ENCODE measurements around the gene WTIP. TPM values are rescaled to one million over a fixed set of nuclear protein-coding genes. Genes with fewer than 3 reads are reported as not detected.
A peak's percentile ranks its signal among the peaks of the same experiment; 100 is the strongest.
"Not testable (repeated sequence)": the region's sequence is repeated elsewhere in the genome, so short reads cannot be mapped to it uniquely, and the experiment has no call there.

Gene WTIP
- under 1 TPM; 0.29 to 0.88 TPM for total RNA-seq
- under 1 TPM in 1 of 3 donors, not detected in 2; 0.20 TPM for polyA plus RNA-seq
- 1.1 to 2.0 (median 1.4) reads per million in 6 experiments for total RNA-seq

- no peak for ATAC-seq
- Mint-ChIP-seq H3K27ac (no peak within 1 kb of the TSS), H3K4me3 (peak within 1 kb of the TSS in 4 of 10 donors; percentile 43 to 86 (median 64)), H3K27me3 (peaks cover 8 to 58% (median 39%) of the 10 kb centered on the region in 5 donors), H3K9me3 (no peaks in the 10 kb centered on the region), H3K4me1 (peaks cover 8 to 11% (median 8%) of the 10 kb centered on the region in 4 donors), H3K36me3 (peaks cover 1 to 11% (median 6%) of the 10 kb centered on the region in 3 donors)
- POLR2A ChIA-PET = no interaction called here
- DNase-seq = no peak
Observed at GRCh38 chr19:34480971-34481841, at the start of gene WTIP. Gene WTIP, plus strand, starts transcription at chr19:34481758. Its CDS starts 217 bp downstream, at chr19:34481975.

GRCh38 chr19:34432797-34433196, 48.8 kb upstream of the WTIP start:
- POLR2A ChIA-PET = no interaction called here
- Mint-ChIP-seq H3K9me3 (no peaks in the 10 kb centered on the region), H3K36me3 (peaks cover 0 to 59% (median 3%) of the 10 kb centered on the region in 3 donors), H3K4me3 (peak overlapping the region in 1 of 10 donors; percentile 41), H3K4me1 (peaks cover 10 to 42% (median 34%) of the 10 kb centered on the region in 4 donors), H3K27me3 (no peaks in the 10 kb centered on the region), H3K27ac (peak overlapping the region in 1 of 10 donors; percentile 21)
- ATAC-seq (no peak), DNase-seq (no peak)

GRCh38 chr19:34436716-34437115, 44.8 kb upstream of the WTIP start:
- POLR2A ChIA-PET = interaction anchor here (0.6 kb wide), 1 partner anchor 22 kb away, joined by 4 read pairs; no protein-coding TSS in a partner anchor
- no peak overlapping the region for H3K27ac Mint-ChIP-seq
- H3K36me3 Mint-ChIP-seq = peaks cover 0 to 91% (median 9%) of the 10 kb centered on the region in 3 donors

GRCh38 chr19:34448191-34448590, 33.4 kb upstream of the WTIP start:
- no peak for DNase-seq
- H3K27me3 Mint-ChIP-seq = no peaks in the 10 kb centered on the region
- H3K4me3 Mint-ChIP-seq = no peak overlapping the region
- peaks cover 0 to 17% (median 10%) of the 10 kb centered on the region in 4 donors for H3K4me1 Mint-ChIP-seq
- H3K36me3 Mint-ChIP-seq = peaks cover 5 to 91% (median 29%) of the 10 kb centered on the region in 3 donors
- no peaks in the 10 kb centered on the region for H3K9me3 Mint-ChIP-seq
- POLR2A ChIA-PET = no interaction called here
- no peak for ATAC-seq
- peak overlapping the region in 6 of 10 donors; percentile 8 to 78 (median 40) for H3K27ac Mint-ChIP-seq

More at GRCh38 chr19:34436716-34437115, 44.8 kb upstream of the WTIP start:
- Mint-ChIP-seq H3K27me3 (no peaks in the 10 kb centered on the region), H3K4me3 (no peak overlapping the region), H3K9me3 (no peaks in the 10 kb centered on the region), H3K4me1 (peaks cover 0 to 18% (median 10%) of the 10 kb centered on the region in 4 donors)
- no peak for ATAC-seq
- DNase-seq = no peak

GRCh38 chr19:34452723-34453122, 28.8 kb upstream of the WTIP start:
- Mint-ChIP-seq H3K9me3 (no peaks in the 10 kb centered on the region), H3K27ac (no peak overlapping the region)

GRCh38 chr19:34454091-34454490, 27.5 kb upstream of the WTIP start:
- Mint-ChIP-seq H3K27ac (peak overlapping the region in 4 of 10 donors; percentile 11 to 60 (median 30)), H3K4me1 (peaks cover 0 to 11% (median 10%) of the 10 kb centered on the region in 4 donors), H3K27me3 (no peaks in the 10 kb centered on the region), H3K4me3 (no peak overlapping the region), H3K36me3 (peaks cover 13 to 84% (median 15%) of the 10 kb centered on the region in 3 donors), H3K9me3 (no peaks in the 10 kb centered on the region)
- POLR2A ChIA-PET = no interaction called here
- DNase-seq (no peak), ATAC-seq (no peak)

More at GRCh38 chr19:34452723-34453122, 28.8 kb upstream of the WTIP start:
- Mint-ChIP-seq H3K4me1 (peaks cover 0 to 14% (median 11%) of the 10 kb centered on the region in 4 donors), H3K36me3 (peaks cover 10 to 84% (median 20%) of the 10 kb centered on the region in 3 donors), H3K27me3 (no peaks in the 10 kb centered on the region), H3K4me3 (no peak overlapping the region)
- ATAC-seq (no peak), DNase-seq (no peak)
- POLR2A ChIA-PET = no interaction called here

GRCh38 chr19:34454685-34455084, 26.9 kb upstream of the WTIP start:
- POLR2A ChIA-PET = no interaction called here
- no peak overlapping the region for H3K27ac Mint-ChIP-seq
- peaks cover 13 to 84% (median 15%) of the 10 kb centered on the region in 3 donors for H3K36me3 Mint-ChIP-seq
- ATAC-seq = no peak
- H3K9me3 Mint-ChIP-seq = no peaks in the 10 kb centered on the region
- H3K4me3 Mint-ChIP-seq = no peak overlapping the region
- DNase-seq = no peak
- H3K4me1 Mint-ChIP-seq = peaks cover 0 to 16% (median 11%) of the 10 kb centered on the region in 4 donors
- no peaks in the 10 kb centered on the region for H3K27me3 Mint-ChIP-seq

- not testable (repeated sequence) for H3K27me3 Mint-ChIP-seq
- H3K36me3 Mint-ChIP-seq = peaks cover 13 to 88% (median 18%) of the 10 kb centered on the region in 3 donors
Observed at GRCh38 chr19:34455783-34456480, 25.6 kb upstream of the WTIP start.

GRCh38 chr19:34457446-34457845, 24.1 kb upstream of the WTIP start:
- Mint-ChIP-seq H3K4me3 (no peak overlapping the region), H3K27me3 (no peaks in the 10 kb centered on the region), H3K27ac (peak overlapping the region in 4 of 10 donors; percentile 11 to 52 (median 46)), H3K4me1 (peaks cover 0 to 24% (median 16%) of the 10 kb centered on the region in 4 donors), H3K9me3 (no peaks in the 10 kb centered on the region), H3K36me3 (peaks cover 17 to 89% (median 23%) of the 10 kb centered on the region in 3 donors)
- no peak for ATAC-seq
- POLR2A ChIA-PET = interaction anchor here (1.0 to 1.5 kb wide), 2 partner anchors 15 to 26 kb away, joined by 4 read pairs; no protein-coding TSS in a partner anchor
- DNase-seq = no peak

More at GRCh38 chr19:34455783-34456480, 25.6 kb upstream of the WTIP start:
- not testable (repeated sequence) for DNase-seq, H3K27ac Mint-ChIP-seq, H3K9me3 Mint-ChIP-seq, H3K4me3 Mint-ChIP-seq, ATAC-seq
- POLR2A ChIA-PET = interaction anchor here (1.5 kb wide), 1 partner anchor 14 kb away, joined by 4 read pairs; no protein-coding TSS in a partner anchor
- H3K4me1 Mint-ChIP-seq = peaks cover 0 to 16% (median 11%) of the 10 kb centered on the region in 4 donors

GRCh38 chr19:34458677-34459076, 22.9 kb upstream of the WTIP start:
- no peak for DNase-seq
- POLR2A ChIA-PET = interaction anchor here (0.7 kb wide), 1 partner anchor 22 kb away, joined by 4 read pairs; no protein-coding TSS in a partner anchor
- Mint-ChIP-seq H3K4me3 (no peak overlapping the region), H3K27me3 (no peaks in the 10 kb centered on the region), H3K9me3 (no peaks in the 10 kb centered on the region), H3K27ac (peak overlapping the region in 1 of 10 donors; percentile 81), H3K4me1 (peaks cover 0 to 18% (median 14%) of the 10 kb centered on the region in 4 donors), H3K36me3 (peaks cover 12 to 90% (median 22%) of the 10 kb centered on the region in 3 donors)
- no peak for ATAC-seq

GRCh38 chr19:34459614-34460013, 21.9 kb upstream of the WTIP start:
- peak overlapping the region in 3 of 10 donors; percentile 24 to 70 (median 65) for H3K27ac Mint-ChIP-seq
- H3K4me1 Mint-ChIP-seq = peaks cover 0 to 18% (median 13%) of the 10 kb centered on the region in 4 donors
- peaks cover 12 to 90% (median 24%) of the 10 kb centered on the region in 3 donors for H3K36me3 Mint-ChIP-seq
- no peaks in the 10 kb centered on the region for H3K9me3 Mint-ChIP-seq
- H3K27me3 Mint-ChIP-seq = no peaks in the 10 kb centered on the region
- no peak overlapping the region for H3K4me3 Mint-ChIP-seq
- no peak for DNase-seq
- no peak for ATAC-seq
- POLR2A ChIA-PET = no interaction called here

GRCh38 chr19:34461375-34462100, 20.0 kb upstream of the WTIP start:
- Mint-ChIP-seq H3K36me3 (peaks cover 12 to 92% (median 26%) of the 10 kb centered on the region in 3 donors), H3K27me3 (no peaks in the 10 kb centered on the region), H3K4me1 (peaks cover 0 to 18% (median 13%) of the 10 kb centered on the region in 4 donors), H3K9me3 (no peaks in the 10 kb centered on the region), H3K27ac (peak overlapping the region in 7 of 10 donors; percentile 9 to 74 (median 50)), H3K4me3 (no peak overlapping the region)
- ATAC-seq (no peak), DNase-seq (no peak)
- POLR2A ChIA-PET = no interaction called here
